Kidney tubule cell (primary cell): Measurements from ENCODE around the gene MEGF6.

ENCODE experiments used
- DNase-seq: peaks from one replicate; pipeline ENCODE4 v3.0.0-alpha.2; 2018; ENCODE audit warnings: low spot score

Gene MEGF6

DNA sequence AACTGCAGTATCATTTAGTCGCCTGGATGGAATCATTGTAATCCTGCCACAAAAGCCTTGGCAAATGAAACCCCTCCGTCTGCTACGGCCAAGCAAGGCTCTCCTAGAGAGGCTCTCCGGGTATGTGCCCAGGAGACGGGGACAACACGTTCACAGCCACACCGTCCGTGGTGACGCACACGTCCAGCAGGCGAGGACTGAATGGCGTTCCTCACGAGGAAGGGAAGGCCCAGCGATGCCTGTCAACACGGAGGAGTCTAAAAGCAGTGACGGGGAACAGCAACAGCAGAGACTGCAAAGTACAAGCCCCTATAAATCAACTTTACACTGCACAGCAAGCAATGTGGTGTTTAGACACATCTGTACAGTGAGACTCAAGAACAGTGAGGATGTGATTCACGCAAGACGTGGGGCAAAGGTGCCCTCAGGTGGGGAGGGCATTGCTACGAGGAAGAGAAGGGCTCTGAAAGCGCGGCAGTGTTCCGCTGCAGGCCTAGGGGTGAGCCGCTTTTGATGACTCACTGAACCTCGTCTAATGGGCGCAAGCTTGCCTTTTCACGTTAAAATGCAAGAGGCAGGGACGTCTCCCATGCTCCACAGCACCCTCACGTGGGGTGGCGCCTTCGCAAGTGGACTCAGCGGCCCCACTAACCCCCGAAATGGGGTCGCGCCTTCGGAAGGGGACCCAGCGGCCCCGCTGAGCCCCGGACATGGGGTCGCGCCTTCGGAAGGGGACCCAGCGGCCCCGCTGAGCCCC, 31.8 kb upstream of the MEGF6 start:
- DNase-seq: no peak

DNA sequence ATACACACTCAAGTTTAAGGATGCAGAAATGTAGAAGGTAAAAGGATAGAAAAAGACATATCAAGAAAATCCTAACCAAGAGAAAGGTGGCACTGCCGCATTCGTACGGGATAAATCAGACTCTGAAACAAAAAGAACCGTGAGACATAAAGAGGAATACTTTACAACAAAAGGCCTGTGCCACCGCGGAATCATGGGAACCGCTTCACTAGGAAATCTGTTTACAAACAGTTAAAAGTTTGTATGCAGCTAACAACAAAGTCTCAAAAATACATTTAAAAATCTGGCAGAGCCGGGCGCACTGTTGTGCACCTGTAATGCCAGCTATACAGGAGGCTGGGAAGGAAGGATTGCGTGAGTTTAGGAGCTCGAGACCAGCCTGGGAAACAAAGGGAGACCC, 30.5 kb upstream of the MEGF6 start:
- no peak for DNase-seq

DNA sequence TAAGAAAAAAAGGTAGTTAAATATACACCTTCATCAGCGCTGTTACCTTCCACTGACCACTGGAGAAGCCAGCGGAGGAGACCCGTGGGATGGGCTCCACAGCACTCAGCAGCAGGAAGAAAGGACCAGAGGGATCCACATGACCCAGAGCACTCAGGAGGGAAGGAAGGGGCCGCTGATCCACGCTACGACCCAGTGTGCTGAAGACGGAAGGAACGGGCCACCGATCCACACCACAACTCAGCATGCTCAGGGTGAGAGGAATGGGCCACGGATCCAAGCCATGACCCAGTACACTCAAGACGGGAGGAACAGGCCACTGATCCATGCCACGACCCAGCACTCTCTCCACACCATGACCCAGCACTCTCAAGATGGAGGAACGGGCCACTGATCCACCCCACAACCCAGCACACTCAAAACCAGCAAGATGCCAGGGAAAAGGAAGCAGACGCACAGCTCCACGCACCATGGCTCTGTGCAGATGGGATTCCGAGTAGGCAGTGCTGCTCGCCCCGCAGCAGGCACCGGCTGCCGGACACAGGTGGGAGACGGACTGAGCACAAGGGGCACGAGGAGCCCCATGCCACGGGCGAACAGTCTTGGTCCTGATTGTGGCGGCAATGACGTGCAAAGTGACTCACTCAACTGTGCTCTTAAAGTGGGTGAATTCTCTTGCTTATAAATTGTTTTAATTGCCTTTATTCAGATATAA, 29.9 kb upstream of the MEGF6 start:
- DNase-seq: no peak

- no peak for DNase-seq
Observed at GRCh38 chr1:3640121-3640837, 29.0 kb upstream of the MEGF6 start.

GRCh38 chr1:3639397-3639911, 28.1 kb upstream of the MEGF6 start:
- no peak for DNase-seq

GRCh38 chr1:3638676-3639075, 27.4 kb upstream of the MEGF6 start:
- no peak for DNase-seq

DNA sequence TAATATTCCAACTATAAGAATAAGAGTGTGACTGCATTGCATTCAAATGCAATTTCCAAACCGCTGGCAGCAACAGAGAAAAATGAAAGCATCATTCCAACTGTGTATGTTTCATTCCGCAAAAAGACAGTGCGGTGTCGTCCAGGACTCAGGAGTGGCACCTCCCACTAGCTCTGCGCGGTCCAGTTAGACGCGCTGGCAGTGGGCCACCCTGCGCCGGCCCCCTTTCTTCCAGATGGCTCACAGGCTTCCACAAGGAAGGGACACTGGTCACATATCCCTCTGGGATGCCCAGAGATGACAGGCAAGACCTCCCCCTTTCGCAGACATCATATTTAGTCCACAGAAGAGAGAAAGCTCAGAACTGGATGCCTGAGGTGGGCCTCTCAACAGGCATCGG, 26.7 kb upstream of the MEGF6 start:
- DNase-seq: no peak

GRCh38 chr1:3636531-3636930, 25.2 kb upstream of the MEGF6 start:
- no peak for DNase-seq

GRCh38 chr1:3636080-3636479, 24.8 kb upstream of the MEGF6 start:
- no peak for DNase-seq

- DNase-seq: no peak
Observed at GRCh38 chr1:3634059-3634800, 22.9 kb upstream of the MEGF6 start.

DNA sequence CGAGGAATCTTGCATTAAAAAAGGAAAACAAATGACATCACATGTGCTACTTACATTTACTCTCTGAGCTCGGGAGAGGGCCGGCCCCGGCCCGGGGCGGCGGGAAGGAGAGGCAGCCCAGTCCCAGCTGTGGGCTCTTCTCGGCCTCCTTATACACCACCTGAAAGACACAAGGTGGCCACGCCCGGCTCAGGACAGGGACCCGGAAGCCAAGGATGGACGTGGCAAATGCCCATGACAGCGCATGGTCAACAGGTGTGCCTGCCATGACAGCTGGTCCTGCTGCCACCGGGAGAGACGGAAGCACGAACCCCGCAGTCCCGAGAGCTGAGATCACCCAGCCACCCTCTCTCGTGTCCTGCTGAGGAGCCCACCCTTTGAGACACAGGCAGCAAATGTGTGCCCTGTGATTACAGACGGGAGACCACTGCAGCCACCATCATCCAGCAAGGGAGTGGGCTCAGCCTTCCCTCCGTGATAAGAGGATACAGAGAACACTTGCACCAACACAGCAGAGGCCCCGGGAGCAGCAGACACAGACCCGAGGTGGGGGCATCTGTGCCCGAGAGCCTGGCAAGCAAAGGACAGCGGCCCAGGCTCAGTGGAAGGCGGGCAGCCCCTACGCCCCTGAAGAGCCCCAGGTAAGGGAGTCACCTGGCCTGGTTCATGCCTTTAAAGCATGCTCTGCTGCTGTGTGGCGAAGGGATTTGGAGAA, 22.2 kb upstream of the MEGF6 start:
- no peak for DNase-seq

DNA sequence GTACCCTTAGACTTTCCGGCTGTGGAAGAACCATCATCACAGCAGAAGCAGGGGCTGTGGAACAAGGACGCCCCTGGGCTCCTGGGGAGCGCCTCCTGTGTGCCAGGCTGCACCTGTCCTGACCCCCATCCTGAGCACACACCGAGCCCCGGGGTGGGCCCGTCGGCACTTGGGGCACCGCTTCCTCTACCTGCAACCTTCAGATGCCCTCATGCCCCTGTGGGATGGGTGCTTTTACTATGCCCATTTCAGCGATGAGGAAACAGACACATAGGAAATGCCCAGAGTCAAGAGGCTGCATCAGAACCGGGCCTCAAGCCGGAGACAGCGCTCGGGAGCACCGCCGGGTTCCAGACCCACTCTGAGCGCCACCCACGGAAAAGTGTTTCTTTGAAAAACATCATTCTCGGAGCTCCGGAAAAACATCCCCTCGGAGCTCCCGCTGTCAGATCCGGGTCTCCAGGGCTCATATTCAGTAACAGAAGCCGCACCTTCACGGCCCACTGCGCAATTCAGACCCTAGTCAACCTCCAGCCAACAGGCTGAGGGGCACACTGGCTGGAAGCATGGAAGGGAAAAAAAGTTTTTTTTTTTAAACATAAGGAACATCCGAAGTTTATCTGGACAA, 21.5 kb upstream of the MEGF6 start:
- DNase-seq: no peak

- no peak for DNase-seq
Observed at GRCh38 chr1:3632298-3632697, 21.0 kb upstream of the MEGF6 start.

DNA sequence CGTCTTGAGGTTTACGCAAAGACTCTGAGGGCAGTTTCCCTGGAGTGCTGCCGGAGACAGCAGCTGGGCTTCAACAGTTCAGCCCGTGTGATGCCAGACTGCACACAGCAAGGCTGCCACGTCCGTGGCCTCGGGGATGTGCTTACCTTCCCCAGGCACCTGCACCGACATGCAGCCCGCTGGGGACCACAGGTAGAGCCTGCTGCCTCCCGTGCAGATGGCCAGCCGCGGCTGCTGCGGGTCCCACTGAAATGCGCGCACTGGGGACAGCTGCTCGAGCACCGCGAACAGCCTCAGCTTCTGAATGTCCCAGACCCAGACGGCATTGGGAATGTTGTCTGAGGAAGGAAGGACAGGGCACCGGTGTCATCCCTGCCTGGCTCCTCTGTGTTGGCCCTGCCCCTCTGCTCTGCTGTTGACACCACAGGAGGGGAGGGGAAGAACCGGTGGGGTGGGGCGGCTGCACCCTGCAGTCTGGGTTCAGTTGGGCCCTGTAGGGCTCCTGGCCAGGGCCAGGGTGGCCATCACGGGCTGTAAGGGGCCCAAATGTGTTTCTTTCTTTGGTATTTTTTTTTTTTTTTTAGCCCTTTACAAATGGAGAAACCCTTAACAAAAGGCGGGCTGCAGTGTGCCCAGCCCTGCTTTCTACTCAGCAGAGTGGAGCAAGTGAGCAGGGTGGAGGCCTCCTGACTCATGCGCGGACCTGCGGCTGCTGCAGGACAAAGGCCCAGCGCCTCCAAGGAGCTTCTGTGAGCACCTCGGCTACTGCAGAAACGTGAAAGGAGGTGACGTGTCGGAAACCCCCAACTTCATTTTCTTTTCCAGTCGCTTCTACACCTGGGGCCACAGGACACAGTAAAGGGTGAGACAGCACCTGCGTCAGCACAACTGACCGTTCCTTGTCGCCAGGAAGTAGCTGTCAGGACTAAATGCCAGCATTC, 20.3 kb upstream of the MEGF6 start:
- no peak for DNase-seq

DNA sequence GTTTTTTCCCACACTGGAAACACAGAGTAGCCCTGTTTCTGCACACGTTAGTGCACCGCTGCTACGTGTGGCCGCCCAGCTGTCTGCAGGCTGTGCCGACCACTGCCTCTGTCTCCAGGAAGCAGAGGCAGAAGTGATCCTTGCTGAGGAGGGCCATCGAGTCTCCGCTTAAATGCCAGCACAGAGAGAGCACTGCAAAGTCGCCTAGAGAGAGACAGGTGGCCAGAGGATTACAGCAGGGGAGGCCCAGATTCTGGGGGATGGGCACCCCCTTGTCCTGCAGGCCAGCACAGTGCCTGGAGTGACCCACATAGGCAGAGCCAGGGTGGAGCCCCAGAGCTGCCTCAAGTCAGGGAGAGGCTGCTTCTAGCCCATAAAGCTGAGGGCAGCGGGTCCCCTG, 19.6 kb upstream of the MEGF6 start:
- DNase-seq: no peak

DNA sequence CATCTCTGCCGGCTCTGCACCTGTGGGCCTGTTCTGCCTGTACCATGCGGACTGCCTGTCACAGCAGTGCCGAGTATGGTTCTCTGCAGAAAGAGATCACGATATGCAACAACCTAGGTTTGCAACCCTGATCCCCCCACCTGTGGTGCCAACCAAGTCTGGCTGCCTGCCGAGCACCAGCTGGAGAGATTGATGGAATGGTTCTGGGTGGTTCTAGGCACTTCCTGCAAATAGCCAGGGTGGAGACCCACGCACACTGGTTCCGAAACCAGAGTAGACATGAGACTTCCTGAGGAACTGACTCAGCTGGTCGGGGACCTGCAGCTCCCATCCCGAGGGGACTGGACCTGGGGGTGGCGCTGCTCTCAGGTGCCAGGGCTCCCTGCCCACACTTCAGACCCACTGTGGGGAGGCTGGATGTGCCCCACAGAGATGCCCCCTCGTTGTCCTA, 18.9 kb upstream of the MEGF6 start:
- no peak for DNase-seq

- no peak for DNase-seq
Observed at GRCh38 chr1:3629561-3630160, 18.4 kb upstream of the MEGF6 start.

DNA sequence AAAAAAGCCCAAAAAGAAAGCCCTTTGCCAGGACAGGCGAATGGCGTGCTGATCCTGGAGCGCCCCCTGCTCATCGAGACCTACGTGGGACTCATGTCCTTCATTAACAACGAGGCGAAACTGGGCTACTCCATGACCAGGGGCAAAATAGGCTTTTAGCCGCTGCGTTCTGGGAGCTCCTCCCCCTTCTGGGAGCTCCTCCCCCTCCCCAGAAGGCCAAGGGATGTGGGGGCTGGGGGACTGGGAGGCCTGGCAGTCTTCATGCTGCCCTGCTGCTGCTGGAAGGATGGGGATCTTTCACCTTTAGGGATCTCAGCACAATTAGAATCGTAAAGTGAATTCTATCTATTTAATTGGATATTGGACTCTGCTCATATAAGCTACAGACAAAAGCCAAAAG, 17.1 kb upstream of the MEGF6 start:
- no peak for DNase-seq

GRCh38 chr1:3627515-3628253, 16.4 kb upstream of the MEGF6 start:
- no peak for DNase-seq
